Measurements from ENCODE around the gene NCOA1.
"Not testable (repeated sequence)": the region's sequence is repeated elsewhere in the genome, so short reads cannot be mapped to it uniquely, and the experiment has no call there.

The NCOA1 gene

GRCh38 chr2:24805811-24806660 is 315.0 kb downstream of the NCOA1 start:
- DNase-seq = not testable (repeated sequence)

DNA sequence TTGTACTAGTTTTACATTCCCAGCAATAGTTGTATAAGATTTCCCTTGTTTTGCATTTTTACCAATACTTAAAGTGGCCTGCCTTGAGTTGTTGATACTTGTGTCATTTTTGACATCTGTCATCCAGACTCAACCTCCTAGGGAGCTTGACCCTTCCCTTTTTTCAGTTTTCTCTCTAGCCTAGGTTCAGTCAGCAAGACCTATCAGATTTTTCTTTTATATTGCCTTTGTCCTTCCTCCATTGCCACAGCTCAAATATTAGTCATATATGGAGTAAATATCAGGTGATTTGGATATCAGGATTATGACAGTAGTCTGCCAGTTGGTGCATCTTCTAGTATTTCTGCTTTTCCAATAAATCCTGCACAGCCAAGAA is 315.6 kb downstream of the NCOA1 start:
- no peak for DNase-seq

- DNase-seq = no peak
Observed at GRCh38 chr2:24809316-24810007, 318.4 kb downstream of the NCOA1 start.

DNA sequence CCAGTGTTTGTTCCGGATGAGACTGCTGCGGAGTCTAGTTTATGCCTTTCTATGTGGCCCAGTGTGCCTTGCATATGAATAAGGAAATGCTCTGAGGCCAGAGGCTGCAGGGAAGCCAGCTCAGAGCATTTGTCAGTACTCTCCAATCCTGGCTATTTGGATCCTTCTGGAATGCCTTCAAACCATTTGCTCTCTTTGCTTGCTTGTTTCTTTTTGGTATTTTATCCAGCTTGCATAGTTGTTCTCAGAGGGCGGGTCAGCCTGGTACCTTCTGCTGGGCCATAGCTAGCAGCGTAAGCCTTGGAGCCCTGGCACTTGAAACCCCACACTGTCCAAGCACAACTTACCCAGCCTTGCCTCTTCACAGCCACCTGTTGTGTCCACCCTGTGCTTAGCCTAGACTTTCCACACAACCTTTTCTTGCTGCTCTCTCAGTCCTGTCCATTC is 322.7 kb downstream of the NCOA1 start:
- no peak for DNase-seq

GRCh38 chr2:24814516-24814915 is 323.5 kb downstream of the NCOA1 start:
- no peak for DNase-seq

DNA sequence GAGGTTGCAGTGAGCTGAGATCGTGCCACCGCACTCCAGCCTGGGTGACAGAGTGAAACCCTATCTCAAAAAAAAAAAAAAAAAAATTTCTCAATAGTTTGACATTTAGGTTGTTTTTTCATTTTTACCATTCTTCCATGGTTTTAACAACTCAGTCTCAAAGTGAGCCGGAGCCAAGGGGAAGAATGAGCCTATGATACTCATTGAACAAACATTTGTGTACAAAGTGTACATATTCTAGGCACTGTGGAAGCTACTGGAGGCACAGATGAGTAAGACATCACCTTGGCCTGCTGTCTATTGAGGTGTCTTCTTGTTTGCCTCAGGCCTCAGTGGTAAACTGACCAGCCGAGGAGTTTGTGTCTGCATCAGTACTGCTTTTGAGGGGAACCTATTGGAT is 324.1 kb downstream of the NCOA1 start:
- no peak for DNase-seq

DNA sequence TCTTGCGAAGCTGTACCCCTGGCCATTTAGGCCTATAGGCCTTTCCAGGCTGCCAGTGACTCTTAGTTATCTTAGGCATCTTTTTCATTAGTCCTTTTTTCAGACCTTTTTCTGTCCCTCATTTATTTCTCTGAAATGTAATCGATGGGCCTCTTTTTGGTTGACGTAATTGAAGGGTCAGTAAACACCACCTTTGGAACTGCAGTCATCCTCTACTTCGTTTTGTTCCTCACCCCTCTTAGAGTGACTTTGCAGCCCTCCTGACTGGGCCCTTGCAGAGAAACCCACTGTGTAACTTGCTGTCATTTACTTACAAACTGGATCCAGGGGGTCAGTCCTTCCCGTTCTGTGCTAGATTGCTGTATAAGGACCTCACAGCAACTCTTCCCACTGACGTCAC is 325.4 kb downstream of the NCOA1 start:
- DNase-seq = no peak

DNA sequence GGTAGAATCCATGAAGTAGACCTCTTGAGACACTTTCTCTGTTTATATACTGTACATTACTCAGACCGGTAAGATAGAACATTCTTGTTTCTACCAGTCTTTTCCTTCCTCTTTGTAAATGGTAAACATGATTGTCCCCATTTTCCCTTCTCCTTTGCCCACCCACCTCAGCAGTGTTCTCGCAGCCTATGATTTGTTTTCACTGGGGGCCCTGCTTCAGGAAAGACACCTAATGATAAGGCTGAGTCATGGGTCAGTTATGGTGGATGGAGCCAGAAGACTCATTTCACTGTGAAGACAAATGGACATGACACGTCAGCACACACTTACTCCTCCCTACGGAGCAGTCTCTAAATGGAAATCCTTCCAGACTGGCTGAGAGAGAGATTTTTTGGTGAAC is 325.8 kb downstream of the NCOA1 start:
- no peak for DNase-seq

DNA sequence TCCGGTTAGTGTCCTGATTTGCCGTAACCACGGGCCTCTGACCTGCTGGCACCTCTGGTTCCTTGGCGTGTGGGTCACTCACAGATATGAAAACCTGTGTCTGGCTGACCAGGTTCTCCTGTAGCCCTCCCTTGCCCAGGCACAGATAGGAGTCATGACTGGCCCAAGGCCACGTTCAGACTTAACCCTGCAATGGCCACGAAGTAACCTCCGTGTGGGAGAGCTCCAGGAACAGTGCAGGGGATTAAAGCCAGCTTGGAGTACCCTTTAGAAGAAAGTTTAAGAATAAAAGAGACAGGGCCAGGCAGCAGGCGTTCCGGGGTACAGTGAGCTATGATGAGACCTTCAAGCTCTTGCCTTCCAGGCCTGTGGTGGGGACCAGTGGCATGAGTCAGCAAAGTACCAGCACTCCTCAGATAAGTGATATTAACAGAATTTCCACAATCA is 327.7 kb downstream of the NCOA1 start:
- no peak for DNase-seq

- DNase-seq = no peak
Observed at GRCh38 chr2:24819442-24820174, 328.6 kb downstream of the NCOA1 start.

DNA sequence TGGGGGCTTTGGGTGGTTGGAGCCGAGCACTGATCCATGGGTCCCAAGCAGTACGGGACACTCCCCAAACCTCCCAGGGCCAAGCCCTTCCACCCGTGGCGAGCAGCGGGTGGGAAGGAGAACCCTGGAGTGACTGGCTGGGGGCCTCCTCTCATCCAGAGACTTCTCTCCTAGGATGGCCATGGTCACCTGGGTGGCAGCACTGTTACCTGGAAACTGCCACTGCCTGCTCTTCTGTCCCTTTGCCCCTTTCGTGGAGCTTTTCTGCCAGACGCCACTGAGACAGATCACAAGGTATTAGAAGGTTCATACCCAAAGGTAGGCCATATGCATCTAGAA is 329.1 kb downstream of the NCOA1 start:
- no peak for DNase-seq

Data from central memory CD4-positive, alpha-beta T cell (primary cell).